Measurements from ENCODE around the gene EIF2B2.
"Not testable (repeated sequence)": the region's sequence is repeated elsewhere in the genome, so short reads cannot be mapped to it uniquely, and the experiment has no call there.

EIF2B2 gene

DNA sequence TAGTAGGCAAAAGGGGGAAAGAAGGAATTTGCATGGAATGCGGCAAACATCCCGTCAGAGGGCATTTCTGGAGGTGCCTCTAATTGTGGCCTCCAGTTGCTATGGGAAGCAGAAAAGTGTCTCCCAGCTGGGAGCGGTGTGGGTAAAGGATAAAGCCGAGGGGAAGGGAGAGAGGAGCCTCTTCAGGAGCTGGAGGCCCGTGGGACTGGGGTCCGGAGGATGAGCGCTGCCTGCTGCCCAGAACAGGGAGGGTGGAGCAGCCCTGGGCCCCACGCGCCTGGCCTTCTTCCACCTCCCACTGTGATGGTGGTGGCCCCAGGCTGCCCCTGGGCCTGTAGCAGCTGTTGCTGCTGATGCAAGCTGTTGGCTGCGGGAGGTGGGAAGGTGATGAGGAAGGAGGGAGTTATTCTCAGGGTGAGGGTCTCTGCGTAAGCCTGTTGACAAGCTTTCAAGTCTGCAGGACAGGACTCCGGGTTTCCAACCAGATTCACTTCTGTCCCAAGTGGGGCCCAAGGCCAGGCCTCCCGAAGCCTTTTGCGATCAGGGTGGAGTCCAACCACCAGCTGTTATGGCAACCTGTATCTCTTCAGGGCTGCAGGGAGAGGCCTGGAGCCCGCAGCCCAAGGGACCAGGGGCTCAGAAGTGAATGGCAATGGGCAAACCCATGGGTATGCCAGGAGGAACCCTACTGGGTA lies 28.2 kb upstream of the EIF2B2 start:
- DNase-seq: no peak

DNA sequence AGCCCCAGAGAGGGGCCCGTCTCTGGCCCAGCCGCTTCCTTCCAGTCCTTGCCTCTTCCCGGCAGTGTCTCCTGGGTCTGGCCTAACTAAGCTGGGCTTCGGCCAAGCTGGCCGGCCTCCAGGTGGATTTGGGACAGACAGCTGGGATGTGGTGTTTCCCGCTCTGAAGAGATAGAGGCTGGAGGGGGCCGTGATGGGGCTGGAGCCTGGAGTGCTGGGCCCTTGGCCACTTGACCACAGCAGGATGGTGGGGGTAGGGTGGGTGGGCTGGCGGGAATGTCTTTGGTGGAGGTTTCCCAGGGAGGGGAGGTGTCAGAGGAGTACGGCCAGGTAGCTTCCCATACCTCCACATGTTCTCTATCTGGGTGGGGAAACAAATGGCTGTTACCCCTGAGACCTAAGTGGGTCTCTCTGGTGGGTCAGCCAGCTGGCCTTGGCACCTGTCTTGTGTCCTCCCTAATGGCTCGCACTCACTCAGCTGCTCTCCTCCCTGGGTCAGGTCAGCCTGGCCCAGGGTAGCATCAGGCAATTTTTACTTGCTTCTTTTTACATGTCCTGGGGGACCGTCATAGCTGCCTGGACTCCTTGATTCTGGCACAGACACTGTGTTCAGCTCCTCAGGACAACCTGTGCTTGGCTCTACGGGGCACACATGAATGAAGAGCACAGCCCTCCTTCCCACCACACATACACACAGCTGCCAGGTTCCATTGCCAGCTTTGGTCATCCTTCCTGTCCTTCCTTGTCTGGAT lies 27.5 kb upstream of the EIF2B2 start:
- no peak for DNase-seq

DNA sequence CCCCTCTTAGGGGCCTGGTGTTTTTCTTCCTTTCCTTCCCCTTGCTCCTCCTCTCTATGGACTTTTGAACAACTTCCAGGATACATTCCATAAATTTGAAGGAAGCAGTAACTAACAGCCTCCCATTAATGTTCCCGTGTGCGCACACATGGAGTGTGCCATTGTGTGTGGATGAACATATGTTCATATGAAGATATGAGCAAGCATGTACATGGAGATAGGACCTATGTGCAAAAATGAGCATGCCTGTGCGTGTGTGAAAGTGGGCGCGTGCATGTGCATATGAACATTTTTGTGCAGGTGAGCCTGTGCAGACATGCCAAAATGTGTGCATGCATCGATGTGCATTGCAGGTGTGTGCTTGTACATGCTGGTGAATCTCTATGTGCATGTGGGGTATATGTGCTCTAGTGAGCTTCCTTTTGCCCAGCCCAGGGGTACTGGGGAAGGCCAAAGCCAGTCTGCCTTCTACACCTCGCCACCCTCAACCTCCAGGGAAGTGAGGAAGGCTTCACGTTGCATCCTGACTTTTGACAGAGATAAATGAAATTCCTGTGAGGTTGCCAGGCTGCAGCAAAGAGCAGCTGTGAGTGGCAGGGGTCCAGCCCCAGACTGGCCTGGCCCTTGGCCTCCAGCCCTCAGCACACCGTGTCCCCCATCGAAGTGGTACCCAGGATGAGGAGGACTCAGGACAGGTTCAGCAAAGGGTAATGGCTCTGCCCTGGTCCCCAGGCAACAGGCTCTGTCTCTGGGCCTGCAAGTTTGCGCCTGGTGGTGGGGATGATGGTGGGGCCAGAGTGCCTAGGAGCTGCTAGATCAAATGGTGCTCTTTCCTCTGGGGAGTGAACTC lies 26.2 kb upstream of the EIF2B2 start:
- no peak for DNase-seq

DNA sequence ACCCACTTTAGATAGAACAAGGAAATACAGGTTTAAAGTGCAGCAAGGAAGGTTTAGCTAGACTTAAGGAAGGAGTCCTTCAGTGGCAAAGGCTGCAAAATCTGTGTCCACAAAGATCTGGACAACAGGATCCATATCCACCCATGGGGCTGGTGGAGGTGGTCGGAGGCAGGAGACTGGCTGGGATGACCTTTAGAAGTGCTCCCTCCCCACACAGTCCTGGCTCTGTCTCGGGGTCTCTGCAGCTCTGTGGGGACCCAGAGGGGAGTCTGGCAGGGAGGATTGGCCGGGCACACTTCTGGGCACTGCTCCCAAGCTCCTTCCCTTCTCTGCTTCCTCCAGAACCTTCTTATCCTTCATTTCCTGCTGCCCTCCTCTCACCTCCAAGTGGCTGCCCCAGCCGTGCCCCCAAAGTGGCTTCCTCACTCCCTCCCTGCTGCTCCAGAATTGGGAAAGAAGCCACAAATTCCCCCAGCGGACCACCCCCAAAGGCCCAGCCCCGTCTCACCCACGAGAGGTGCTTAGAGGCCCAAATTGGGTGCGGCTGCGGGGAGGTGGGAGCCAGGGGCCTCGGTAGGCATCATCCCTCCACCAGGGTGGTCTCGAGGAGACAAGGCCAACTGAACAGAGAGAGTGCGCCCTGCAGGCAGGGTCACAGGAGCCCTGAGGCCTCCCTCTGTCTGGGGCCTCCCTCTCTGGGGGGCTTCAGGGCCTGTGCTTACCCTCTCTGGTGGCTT lies 25.4 kb upstream of the EIF2B2 start:
- DNase-seq: no peak

DNA sequence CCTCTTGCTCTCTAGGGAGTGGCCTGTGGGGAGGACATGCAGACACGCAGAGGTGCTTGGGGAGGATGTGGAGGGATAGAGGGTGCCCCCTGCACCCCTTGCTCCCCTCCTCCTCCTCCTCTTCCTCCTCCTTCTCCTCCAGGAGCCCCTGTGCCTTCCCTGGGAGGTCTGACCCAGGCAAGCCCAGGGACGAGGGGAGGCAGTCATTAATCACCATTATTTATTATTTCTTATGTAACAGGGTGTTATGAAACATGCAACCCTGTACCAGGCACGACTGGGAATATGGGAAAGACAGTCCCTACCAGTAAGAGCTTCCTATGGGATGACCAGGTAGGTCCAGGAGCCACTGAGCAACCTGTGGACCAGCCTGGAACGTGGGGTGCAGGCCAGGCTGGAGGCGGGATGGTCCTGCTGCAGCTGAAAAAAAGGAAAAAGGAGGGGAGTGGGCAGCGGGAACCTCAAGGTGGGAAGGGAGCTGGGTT lies 24.8 kb upstream of the EIF2B2 start:
- no peak for DNase-seq

DNA sequence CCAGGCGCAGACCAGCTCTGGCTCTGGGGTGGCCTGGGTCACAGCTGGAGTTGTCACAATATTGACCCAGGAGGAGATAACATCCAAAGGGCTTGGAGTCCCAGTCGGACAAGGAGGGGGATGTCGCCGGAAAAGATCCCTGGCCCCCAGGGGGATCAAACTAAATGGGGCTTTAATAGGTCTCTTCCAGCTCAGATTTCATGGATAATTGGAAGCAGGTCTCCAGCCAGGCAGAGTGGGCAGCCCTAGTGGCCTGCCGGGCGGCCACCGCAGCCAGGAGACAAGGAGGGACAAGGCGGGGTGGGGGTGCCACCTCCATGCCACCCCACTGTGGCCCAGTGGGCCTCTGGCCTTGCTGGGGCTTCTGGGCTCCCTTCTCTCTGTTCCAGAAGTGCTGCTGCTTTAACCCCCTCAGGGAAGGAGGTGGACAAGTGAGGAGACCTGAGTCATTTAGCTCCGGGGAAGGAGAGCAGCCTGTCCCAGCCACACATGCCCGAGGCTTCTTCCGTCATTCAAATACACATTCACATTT lies 24.2 kb upstream of the EIF2B2 start:
- no peak for DNase-seq

DNA sequence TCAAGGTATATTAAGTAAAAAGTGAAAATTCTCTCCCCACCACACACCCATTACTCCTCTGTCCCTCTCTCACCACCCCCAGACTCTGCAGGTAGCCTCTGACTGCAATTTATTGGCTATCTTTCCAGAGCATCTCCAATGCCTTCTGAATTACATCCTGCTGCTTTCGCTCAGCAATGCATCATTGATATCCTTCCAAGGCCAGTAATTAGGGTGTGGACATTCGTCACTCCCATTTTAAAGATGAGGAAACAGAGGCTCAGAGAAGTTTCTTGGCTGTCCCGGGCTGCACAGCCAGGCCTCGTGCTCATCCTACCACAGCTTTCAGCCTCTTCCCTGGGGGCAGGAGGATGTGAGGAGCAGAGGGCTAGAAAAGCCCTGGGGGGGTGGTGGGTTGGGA lies 23.7 kb upstream of the EIF2B2 start:
- DNase-seq: no peak

DNA sequence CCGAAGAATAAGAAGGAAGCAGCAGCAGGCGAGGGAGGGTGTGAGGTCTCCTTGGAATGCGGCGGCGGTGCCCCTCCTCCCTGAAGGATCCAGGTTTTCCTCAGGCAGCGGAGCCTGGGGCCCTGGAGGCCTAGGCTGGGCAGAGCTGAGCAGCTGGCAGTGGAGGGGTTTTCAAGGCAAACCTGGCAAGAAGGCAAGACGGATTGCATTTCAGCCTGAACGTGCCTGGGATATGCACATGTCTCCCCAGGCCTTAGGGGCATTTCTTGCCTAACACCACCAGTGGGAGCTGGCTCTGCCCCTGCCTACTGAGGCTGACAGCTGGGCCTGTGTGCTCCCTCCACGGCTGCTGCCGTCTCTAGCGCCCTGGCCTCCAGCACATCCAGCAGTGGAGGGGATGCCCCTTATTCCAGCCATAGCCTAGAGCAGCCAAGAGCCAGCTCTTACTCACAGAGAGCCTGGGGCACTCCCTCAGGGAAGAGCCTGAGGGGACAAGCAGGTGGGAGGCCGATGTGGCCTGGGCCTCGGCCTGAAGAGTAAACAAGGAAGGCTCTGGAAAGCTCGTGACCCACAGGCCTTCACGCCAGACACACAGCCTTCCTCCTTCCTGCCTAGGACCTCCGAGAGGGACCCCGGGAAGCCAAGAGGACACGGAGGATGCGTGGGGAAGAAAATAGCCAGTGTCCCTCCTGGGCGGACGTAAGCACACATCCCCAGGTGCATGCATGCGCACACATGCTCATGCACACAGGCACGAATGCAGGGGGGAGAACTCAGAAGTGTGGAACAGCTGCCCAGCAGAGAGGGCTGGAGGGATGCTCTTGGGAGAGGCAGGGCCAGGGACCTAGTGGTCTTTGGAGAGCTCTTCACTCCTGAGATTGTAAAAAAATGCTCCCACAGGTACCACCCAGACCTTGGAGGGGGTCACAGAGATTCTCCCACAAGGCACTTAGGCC lies 23.0 kb upstream of the EIF2B2 start:
- DNase-seq: no peak

DNA sequence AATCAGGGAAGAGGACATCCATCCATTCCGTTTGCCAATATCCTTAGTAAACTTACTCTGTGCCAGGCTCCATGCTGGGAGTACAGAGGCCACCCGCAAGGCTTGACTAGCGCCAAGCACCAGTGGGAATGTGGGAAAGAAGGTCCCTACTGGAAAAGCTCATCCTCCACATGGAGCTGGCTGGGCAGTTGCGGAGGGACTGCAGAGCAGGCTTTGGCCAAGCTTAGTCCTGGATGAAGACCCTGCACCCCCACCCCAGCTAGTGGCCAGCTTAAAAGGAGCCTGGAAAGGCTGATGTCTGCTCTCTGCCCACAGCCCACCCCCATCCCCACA lies 22.4 kb upstream of the EIF2B2 start:
- no peak for DNase-seq

DNA sequence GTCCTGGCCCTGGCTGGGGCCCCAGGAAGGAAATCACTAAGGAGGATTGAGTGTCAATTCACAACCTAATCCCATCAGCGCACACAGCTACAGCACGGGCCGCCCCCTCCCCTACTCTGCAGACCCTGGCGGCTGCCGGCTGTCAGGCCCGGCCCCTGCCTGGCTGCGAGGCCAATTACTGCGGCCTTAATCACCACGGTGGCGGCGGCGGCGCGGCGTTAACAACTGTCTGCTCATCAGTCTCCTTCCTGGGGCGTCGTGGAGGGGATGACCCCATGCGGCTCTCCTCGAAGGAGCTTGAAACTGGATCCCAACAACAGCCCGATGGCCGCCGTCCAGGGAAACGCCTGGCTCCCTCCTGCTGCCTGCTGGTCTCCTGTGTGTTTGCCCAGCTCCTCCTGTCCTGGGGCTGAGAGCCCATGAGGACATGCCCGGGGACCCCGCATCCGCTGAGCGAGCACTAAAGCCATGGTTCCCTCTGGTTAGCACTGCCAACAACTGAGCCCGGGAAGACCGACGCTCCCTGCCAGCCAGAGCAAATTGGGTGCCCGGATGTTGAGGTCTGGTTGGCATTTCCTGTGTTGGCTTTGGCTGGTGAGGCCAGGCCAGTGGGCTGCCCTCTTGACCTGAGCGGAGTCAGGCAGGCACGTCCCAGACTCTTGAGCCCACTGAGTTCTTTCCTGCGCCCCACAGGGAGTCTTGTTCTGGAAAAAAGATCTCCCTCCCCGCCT lies 21.8 kb upstream of the EIF2B2 start:
- DNase-seq: peak; percentile 16

DNA sequence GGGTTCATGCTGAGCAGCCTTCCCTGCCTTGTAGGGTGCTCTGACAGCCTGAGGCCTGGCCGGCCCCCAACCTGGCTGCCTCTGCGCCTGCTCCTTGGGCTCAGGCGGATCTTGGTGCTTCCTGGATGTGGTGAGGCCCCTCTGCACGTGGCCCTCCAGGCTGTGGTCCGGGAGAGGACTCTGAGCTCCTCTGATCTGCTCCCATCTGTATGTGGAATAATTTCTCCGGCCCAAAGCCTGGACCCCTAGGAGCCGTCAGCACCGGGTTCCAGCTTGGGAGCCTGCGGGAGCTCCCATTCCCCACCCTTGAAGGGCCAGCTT lies 21.3 kb upstream of the EIF2B2 start:
- DNase-seq: no peak

DNA sequence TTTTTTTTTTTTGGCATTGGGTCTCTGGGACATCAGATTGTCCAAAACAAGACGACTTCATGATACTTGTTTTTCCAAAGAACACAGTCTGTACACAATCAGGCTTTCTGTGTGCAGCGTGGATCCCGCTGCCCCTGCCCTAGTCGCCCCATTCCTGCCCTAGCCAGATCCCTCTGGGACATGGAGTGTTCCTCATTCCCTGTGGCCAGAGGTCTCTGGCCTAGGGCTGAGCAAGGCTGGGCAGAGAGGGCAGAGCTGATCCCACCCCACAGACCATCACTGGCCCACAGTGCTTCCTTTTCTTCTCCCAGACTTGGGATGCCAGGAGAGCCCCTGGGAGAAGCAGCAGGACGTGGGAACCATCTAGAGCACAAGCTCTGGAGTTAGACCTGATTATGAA lies 20.9 kb upstream of the EIF2B2 start:
- no peak for DNase-seq

DNA sequence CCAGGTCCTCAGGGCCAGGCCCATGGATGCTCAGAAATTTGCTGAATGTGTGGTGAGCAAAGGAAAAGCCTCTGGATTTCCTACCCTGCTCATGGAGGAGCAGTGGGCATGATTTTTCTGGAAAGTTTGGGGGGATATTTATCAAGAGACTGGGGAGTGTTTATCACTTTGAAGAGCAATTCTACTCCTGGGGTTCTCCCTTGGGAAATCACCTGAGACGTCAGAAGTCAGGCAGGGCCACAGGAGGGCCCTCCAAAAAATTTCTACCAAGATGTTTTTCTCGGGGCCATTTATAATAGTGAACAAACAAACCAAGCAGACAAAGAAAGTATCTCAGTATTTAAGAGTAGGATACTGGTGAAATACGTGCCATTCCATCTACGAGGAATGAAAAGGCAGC lies 20.1 kb upstream of the EIF2B2 start:
- no peak for DNase-seq

DNA sequence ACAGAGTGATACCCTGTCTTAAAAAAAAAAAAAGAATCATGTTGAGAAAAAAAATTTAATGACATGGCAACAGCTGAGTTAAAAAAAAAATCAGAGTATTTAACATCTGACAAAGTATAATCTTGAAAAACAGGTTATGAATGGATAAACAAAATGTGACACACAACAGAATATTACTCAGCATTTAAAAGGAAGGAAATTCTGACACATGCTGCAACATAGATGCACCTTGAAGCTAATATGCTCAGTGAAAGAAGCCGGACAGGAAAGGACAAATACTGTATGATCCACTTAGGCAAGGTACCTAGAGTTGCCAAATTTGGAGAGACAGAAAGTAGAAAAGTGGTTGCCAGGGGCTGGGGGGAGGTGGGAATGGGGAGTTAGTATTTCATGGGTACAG lies 19.4 kb upstream of the EIF2B2 start:
- DNase-seq: no peak

DNA sequence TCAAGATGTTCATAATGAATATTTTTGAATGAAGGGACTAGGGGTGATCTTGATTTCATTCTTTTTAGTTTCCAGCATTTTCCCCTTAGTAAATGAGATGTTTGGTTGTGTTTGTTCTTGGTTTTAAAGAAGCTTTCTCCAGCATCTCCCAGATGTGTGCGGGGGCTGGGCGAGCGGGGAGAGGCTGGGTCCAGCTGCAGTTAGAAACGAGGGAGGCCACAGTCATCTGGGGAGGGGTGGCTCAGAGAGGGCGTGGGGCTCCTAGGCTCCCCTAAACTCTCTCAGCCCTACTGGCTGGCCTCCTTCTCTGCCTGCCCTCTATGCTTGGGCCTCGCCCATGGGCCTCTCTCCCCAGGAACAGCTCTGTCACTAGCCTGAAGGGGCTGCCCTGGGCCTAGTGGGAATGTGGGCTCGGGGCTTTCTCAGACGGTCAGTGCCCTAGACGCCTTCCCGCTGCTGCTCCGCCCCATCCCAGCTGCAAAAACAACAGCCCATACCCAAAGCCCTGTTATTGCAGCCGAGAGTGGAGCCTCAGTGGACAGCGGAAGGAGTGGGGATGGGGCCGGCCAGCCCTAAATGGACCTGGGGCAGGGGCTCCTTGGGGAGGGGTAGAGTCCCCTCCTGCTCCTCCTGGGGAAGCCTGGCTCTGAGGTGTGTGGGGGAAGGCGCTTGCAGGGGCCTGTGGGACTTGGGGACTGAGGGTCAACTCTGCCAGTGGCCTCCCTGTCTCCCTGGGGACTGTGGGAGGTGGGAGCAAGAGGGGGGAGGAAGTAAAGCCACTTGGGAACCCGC lies 18.3 kb upstream of the EIF2B2 start:
- no peak for DNase-seq

DNA sequence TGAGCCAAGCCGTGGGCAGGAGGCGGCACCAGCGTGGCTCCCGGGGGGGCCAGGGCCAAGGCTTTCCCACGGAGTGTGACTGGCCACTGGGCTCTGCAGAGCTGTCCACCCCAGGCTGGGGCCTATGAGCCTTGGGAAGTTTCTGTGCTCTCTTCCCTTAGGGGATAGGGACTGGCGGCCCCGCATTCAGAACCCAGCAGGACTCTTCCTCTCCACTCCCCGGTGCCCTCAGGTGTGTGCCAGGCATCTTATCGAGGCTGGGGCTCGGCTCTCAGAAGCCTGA lies 17.8 kb upstream of the EIF2B2 start:
- no peak for DNase-seq

DNA sequence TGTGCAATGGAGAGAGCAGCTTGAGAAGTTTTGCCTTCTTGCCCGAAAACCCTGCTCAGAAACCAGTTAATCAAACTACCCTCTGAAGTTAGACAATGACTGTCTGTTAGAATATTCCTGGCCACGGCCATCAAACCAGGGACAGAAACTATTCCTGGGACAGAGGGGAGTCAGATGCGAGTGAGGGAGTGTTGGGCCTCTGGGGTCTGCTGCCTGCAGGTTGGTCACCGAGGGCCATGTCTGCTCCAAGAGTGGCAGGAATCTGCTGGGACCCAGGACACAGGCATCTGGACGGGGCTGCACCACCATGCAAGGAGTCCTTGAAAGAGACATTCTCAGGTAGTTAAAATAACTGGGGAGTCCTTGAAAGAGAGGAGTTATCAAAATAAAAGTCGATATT lies 16.9 kb upstream of the EIF2B2 start:
- no peak for DNase-seq

DNA sequence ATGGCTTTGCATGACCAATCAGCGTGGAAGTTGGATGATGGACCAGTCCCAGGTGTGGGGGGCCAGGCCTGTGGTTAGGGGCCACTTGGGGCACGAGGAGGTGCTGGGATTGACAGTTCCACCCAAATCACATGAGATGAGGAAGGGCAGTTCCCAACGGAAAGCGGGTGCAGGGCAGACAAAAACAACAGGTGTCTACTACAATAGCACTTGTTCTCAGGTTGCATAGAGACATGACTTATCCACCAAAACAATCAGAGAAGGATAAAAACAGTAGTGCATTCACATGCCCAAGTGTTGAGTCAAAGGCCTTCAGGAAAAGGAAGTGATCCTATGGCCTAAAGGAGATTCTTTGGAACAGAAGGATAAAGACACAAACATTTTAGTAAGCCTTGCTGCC lies 14.6 kb upstream of the EIF2B2 start:
- no peak for DNase-seq

DNA sequence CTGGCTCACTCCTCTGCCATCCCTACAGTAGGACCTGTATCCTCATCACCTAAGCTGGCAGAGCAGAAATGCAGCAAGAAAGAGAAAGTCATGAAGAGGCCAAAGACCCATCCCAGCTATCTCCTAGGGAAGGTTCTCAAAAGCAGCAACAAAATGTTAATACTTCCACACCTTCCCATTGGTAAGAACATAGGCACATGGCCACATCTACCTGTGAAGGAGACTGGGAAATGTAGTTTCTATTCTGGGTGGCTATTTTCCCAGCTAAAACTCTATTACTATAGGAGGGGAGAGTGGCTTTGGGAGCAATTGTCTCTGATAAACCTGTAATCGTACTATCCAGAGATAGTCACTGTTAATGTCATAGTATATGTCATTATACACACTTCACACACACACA lies 13.7 kb upstream of the EIF2B2 start:
- DNase-seq: no peak

DNA sequence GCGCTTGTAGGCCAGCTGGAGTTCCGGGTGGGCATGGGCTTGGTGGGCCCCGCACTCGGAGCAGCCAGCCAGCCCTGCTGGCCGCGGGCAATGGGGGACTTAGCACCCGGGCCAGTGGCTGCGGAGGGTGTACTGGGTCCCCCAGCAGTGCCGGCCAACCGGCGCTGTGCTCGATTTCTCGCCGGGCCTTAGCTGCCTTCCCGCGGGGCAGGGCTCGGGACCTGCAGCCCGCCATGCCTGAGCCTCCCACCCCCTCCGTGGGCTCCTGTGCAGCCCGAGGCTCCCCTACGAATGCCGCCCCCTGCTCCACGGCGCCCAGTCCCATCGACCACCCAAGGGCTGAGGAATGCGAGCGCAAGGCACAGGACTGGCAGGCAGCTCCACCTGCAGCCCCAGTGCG lies 8.5 kb upstream of the EIF2B2 start:
- not testable (repeated sequence) for DNase-seq

DNA sequence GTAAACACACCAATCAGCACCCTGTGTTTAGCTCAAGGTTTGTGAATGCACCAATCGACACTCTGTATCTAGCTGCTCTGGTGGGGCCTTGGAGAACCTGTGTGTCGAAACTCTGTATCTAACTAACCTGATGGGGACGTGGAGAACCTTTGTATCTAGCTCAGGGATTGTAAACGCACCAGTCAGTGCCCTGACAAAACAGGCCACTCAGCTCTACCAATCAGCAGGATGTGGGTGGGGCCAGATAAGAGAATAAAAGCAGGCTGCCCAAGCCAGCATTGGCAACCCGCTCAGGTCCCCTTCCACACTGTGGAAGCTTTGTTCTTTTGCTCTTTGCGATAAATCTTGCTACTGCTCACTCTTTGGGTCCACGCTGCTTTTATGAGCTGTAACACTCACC lies 6.9 kb upstream of the EIF2B2 start:
- DNase-seq: not testable (repeated sequence)
